Measurements from ENCODE around the gene PPP4R3C. TPM values are rescaled to one million over a fixed set of nuclear protein-coding genes. Genes with fewer than 3 reads are reported as not detected.

PPP4R3C gene
- not detected in 2 replicates for total RNA-seq

DNA sequence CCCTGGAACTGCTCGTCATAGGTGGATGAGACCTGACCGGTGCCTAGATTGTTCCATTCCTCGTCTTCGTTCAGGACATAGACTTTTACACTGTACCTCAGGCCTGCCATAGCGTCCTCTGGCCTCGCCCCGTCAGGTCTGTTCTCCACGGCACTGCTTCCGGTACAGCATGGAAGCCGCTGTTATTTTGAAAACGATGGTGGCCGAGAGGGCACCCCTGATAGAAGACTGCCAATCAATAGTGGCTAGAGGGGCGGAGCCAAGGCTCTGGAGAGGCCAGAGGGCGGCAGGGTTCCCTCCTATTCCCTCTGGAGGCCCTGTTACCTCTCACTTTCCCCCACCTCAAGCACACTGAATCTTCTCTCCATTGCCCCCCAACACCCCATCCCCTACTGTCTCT, at the start of gene PPP4R3C:
TSS of gene PPP4R3C (minus strand) at position 155 of the 400 bp plus-strand sequence. CDS start at position 110, 45 bp downstream.

Other genes starting within 250 kb of the PPP4R3C start
- not detected in 2 replicates for gene DCAF8L2, start 127.0 kb upstream of the PPP4R3C start, total RNA-seq